NCI-H2171 (cell line): Measurements from ENCODE around the gene EARS2.
"Not testable (repeated sequence)": the region's sequence is repeated elsewhere in the genome, so short reads cannot be mapped to it uniquely, and the experiment has no call there.

ENCODE experiments used
- DNase-seq: peaks from one replicate; lab custom pipeline; 2025; lab: John Stamatoyannopoulos, UW

The EARS2 gene

GRCh38 chr16:23567602-23568001 is 10.5 kb upstream of the EARS2 start:
- no peak for DNase-seq

GRCh38 chr16:23566724-23567123 is 9.6 kb upstream of the EARS2 start:
- DNase-seq = no peak

GRCh38 chr16:23564575-23565363 is 7.6 kb upstream of the EARS2 start:
- no peak for DNase-seq

- no peak for DNase-seq
These were observed 6.0 kb upstream of the EARS2 start for GRCh38 chr16:23563186-23563585.

- DNase-seq = no peak
These were observed 5.4 kb upstream of the EARS2 start for GRCh38 chr16:23562505-23562904.

GRCh38 chr16:23561586-23561985 is 4.4 kb upstream of the EARS2 start:
- DNase-seq = no peak

- no peak for DNase-seq
These were observed 891 bp upstream of the EARS2 start for GRCh38 chr16:23557779-23558702.

GRCh38 chr16:23554536-23554935 is 2.6 kb downstream of the EARS2 start:
- DNase-seq = no peak

GRCh38 chr16:23552161-23552560 is 5.0 kb downstream of the EARS2 start:
- DNase-seq = no peak

- DNase-seq = no peak
These were observed 7.2 kb downstream of the EARS2 start for GRCh38 chr16:23549938-23550337.

- DNase-seq = no peak
These were observed 12.7 kb downstream of the EARS2 start for GRCh38 chr16:23544436-23544835.

GRCh38 chr16:23540817-23541178 is 16.4 kb downstream of the EARS2 start:
- not testable (repeated sequence) for DNase-seq

GRCh38 chr16:23539984-23540816 is 16.9 kb downstream of the EARS2 start:
- DNase-seq = no peak

- no peak for DNase-seq
These were observed 18.3 kb downstream of the EARS2 start for GRCh38 chr16:23538919-23539278.

GRCh38 chr16:23537390-23537789 is 19.8 kb downstream of the EARS2 start:
- DNase-seq = no peak

- no peak for DNase-seq
These were observed 21.2 kb downstream of the EARS2 start for GRCh38 chr16:23535901-23536300.

- DNase-seq = no peak
These were observed 22.0 kb downstream of the EARS2 start for GRCh38 chr16:23534868-23535860.

GRCh38 chr16:23532448-23532847 is 24.7 kb downstream of the EARS2 start:
- DNase-seq = no peak

GRCh38 chr16:23530062-23530461 is 27.1 kb downstream of the EARS2 start:
- DNase-seq = no peak

- DNase-seq = no peak
These were observed 28.4 kb downstream of the EARS2 start for GRCh38 chr16:23528644-23529310.
